Progenitor cell of endocrine pancreas (in vitro differentiated cells): ENCODE data around the gene CYP2W1. TPM values are rescaled to one million over a fixed set of nuclear protein-coding genes. Genes with fewer than 3 reads are reported as not detected.

Source experiments
- DNase-seq: peaks from one replicate; pipeline ENCODE4 v3.0.0; 2021; ENCODE audit warnings: low spot score; ENCODE audit not compliant: unreplicated experiment
- H3K27ac Mint-ChIP-seq: 2 replicates; pipeline ENCODE4 v1.8.0; 2021; ENCODE audit warnings: mild to moderate bottlenecking, moderate library complexity, mixed read lengths
- H3K27me3 Mint-ChIP-seq: 2 replicates; pipeline ENCODE4 v1.8.0; 2021; ENCODE audit warnings: mixed read lengths
- H3K36me3 Mint-ChIP-seq: 2 replicates; pipeline ENCODE4 v1.8.0; 2022; ENCODE audit warnings: mixed read lengths; ENCODE audit not compliant: insufficient read depth
- H3K4me1 Mint-ChIP-seq: 2 replicates; pipeline ENCODE4 v1.8.0; 2021; ENCODE audit warnings: low read depth, mixed read lengths
- H3K4me3 Mint-ChIP-seq: 2 replicates; pipeline ENCODE4 v1.8.0; 2021; ENCODE audit warnings: low read depth, mild to moderate bottlenecking, moderate library complexity, mixed read lengths
- H3K9me3 Mint-ChIP-seq: 2 replicates; pipeline ENCODE4 v1.8.0; 2021; ENCODE audit warnings: low read depth, mixed read lengths
- total RNA-seq: library from RNA; stranded (reverse); gene quantifications from 2 replicates; pipeline ENCODE4 v1.2.1, GENCODE V29; 2021
- TF ChIP-seq, protein P1 (sequence below): fragments of 200-600 bp; sonication (generic); IDR thresholded peaks from one replicate; pipeline ENCODE4 v1.5.0; 2021; ENCODE audit warnings: antibody characterized with exemption, mild to moderate bottlenecking; ENCODE audit not compliant: unreplicated experiment

The CYP2W1 gene
- total RNA-seq, 1 donor from 2014 or later: 1.2 TPM

DNA sequence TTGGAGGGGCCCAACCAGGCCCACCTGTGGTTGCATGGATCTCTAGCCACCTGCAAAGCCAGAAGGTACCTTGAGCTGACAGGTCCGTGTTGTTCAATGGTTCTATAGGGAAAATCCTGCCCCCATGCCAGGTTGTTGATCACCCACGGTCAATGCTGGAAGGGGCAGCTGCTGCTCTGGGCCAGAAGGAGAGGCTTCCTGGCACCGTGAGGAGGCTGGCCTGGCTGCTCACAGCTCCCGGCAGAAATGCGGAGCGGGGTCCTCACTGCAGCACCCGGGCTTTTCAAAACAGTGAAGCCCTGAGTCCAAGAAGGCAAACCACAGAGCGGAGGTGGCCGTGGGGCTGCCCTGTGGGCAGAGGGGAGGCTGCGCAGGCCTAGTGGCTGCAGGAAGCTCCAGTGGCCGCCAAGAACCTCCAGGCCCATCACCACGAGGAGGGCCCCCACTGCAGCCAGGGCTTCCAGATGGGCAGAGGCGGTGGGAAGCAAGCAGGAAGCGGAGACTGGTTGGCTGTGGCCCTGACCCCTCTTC lies 36.3 kb downstream of the CYP2W1 start:
- TF ChIP-seq, protein P1, sequence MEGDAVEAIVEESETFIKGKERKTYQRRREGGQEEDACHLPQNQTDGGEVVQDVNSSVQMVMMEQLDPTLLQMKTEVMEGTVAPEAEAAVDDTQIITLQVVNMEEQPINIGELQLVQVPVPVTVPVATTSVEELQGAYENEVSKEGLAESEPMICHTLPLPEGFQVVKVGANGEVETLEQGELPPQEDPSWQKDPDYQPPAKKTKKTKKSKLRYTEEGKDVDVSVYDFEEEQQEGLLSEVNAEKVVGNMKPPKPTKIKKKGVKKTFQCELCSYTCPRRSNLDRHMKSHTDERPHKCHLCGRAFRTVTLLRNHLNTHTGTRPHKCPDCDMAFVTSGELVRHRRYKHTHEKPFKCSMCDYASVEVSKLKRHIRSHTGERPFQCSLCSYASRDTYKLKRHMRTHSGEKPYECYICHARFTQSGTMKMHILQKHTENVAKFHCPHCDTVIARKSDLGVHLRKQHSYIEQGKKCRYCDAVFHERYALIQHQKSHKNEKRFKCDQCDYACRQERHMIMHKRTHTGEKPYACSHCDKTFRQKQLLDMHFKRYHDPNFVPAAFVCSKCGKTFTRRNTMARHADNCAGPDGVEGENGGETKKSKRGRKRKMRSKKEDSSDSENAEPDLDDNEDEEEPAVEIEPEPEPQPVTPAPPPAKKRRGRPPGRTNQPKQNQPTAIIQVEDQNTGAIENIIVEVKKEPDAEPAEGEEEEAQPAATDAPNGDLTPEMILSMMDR: no peak
- Mint-ChIP-seq H3K27me3 (no peaks in the 10 kb centered on the region), H3K4me3 (no peak overlapping the region), H3K27ac (no peak overlapping the region), H3K4me1 (peaks cover 2% of the 10 kb centered on the region), H3K36me3 (peaks cover 16% of the 10 kb centered on the region), H3K9me3 (no peaks in the 10 kb centered on the region)
- no peak for DNase-seq

DNA sequence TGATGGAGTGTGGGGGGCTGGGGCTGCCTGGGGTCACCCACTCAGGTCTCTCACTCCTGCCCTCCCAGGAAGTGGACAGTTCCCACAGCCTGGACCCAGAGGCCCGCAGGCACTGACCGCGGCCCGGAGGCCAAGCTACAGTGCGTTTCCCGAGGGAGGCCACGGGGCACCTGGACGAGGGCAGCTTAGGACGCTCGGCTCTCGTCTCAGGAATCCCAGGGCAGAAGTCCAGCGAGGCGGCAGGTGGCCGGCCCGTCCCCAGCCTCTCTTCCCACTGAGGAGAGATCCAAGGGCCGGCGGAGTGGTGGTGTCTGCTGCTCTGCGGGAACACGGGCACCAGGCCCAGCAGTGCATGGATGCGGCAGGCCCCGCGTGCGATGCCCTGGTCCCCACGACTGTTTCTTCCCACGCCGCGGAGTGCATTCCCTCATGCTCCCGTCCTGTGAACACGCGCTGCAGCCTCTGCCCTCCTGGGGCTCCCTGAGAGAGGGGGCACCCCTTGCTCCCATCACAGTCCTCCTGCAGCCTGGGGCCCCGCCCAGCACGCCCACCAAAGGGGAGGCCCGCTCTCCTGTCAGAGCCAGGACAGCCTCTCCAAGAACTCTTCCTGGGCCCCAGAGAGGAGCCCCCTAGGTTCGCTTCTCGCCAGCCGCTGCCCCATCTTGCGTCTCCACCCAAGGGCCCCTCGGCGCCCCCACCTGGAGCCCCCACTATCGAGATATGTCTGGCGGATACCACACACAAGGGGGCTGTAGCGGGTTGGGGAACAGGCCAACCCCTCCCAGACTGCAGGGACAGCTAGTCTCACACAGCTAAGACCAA lies 37.0 kb downstream of the CYP2W1 start:
- Mint-ChIP-seq H3K4me3 (no peak overlapping the region), H3K4me1 (peaks cover 2% of the 10 kb centered on the region), H3K36me3 (peaks cover 16% of the 10 kb centered on the region), H3K9me3 (no peaks in the 10 kb centered on the region), H3K27ac (no peak overlapping the region), H3K27me3 (no peaks in the 10 kb centered on the region)
- TF ChIP-seq, protein P1: no peak
- no peak for DNase-seq

DNA sequence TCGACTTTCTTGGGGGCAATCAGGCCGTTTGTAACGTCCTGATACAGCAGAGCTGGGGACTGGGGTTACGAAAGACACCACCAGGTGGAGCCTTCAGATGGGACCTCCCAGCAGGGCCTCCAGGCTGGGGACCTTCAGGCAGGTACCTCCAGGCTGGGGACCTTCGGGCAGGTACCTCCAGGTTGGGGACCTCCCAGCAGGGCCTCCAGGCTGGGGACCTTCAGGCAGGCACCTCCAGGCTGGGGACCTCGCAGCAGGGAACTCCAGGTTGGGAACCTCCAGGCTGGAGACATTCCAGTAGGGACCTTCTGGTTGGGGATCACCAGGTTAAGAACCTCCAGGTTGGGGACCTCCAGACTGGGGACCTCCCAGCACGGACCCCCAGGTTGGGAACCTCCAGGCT lies 37.9 kb downstream of the CYP2W1 start:
- H3K36me3 Mint-ChIP-seq: peaks cover 16% of the 10 kb centered on the region

DNA sequence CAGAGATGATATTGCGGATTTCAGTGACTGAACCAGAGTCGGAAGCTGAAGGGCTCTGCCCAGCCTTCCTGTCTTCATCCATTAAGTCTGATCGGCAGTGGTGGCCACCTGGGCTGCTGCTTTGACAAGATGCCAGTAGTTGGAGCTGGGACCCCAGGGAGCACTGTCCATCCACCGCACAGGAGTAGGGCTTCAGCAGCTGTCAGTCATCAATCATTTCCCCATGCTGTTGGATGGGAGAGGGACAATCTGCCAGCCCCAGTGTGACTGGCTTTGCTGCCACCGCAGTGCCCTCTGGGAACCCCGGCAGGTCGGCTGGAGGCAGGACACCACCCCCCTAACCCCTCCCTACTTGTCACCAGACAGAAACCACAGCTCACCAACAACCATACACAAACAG lies 38.4 kb downstream of the CYP2W1 start:
- TF ChIP-seq, protein P1: no peak
- DNase-seq: no peak
- Mint-ChIP-seq H3K27me3 (no peaks in the 10 kb centered on the region), H3K36me3 (peaks cover 19% of the 10 kb centered on the region), H3K4me3 (no peak overlapping the region), H3K4me1 (peaks cover 3% of the 10 kb centered on the region), H3K9me3 (no peaks in the 10 kb centered on the region), H3K27ac (no peak overlapping the region)

More for the DNA sequence above, 37.9 kb downstream of the CYP2W1 start:
- no peak overlapping the region for H3K27ac Mint-ChIP-seq
- H3K27me3 Mint-ChIP-seq: no peaks in the 10 kb centered on the region
- TF ChIP-seq, protein P1: no peak
- no peaks in the 10 kb centered on the region for H3K9me3 Mint-ChIP-seq
- no peak overlapping the region for H3K4me3 Mint-ChIP-seq
- peaks cover under 1% of the 10 kb centered on the region for H3K4me1 Mint-ChIP-seq
- DNase-seq: no peak

DNA sequence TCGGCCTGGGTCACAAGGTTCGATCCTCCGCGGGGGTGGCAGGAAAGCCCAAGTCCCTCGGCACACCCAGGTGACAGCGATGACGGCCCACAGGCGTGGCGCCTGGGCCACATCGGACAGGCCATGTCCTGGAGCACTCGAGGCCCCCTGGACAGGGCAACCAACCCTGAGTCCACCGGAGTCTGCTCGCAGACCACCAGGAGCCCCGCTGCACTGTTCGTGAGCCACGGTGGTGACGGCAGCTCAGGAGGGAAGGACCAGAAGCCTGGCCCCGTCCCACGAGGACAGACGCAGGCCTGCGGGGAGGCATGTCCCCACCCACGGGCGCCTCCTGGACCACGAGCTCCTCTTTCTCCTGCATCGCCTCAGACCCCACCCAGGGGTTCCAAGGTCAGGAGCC lies 39.0 kb downstream of the CYP2W1 start:
- TF ChIP-seq, protein P1: no peak
- Mint-ChIP-seq H3K36me3 (peaks cover 19% of the 10 kb centered on the region), H3K27ac (no peak overlapping the region), H3K4me3 (no peak overlapping the region), H3K9me3 (no peaks in the 10 kb centered on the region), H3K27me3 (no peaks in the 10 kb centered on the region), H3K4me1 (peaks cover 4% of the 10 kb centered on the region)
- no peak for DNase-seq
